Measurements from ENCODE around the gene C17orf107.
"Not testable (repeated sequence)": the region's sequence is repeated elsewhere in the genome, so short reads cannot be mapped to it uniquely, and the experiment has no call there.

C17orf107 gene

DNA sequence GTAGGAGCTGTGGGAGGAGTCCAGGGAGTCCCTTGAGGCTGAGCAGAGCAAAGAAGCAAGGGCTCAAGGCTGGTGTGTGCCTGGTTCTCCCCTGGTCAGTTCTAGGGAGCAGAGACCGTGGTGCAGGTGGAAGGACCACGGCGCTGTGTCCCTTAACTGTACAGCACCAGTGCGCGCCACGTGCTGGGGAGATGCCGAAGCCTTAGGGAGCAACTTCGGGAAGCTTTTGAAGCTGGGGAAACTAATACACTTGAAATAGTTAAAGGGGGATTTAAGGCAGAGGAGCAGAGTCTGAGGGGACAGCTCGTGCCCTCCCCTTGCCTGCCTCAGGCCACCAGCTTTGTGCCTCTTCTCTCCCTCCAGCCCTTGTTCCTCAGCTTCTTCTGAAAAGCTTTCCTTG lies 38.7 kb upstream of the C17orf107 start:
- DNase-seq = no peak
- no peak for TF ChIP-seq POLR2A (IDR thresholded peaks at IDR 0.05; ENCODE audit: low read length)

DNA sequence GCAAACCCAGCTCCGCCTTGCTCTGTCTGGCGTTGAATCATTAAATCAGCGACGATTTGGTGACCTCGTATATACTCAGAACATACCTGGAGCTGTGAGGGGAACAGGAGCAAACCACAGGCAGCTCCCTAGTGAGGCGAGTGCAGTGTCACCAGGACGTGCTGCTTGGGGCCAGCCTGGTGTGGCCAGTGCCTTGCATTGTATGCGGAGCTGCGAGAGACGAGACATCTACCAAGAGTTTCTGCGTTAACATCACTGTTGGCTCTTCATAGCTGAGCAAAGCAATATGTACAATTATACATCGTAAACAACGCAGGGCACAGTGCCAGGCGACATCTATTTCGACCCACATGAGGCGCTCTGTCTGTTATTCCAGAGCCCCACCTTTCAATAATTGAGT lies 38.3 kb upstream of the C17orf107 start:
- DNase-seq = no peak
- TF ChIP-seq GATA1 (IDR thresholded peaks at IDR 0.05; ENCODE audit: low read depth, low read length) (no peak), POLR2A (IDR thresholded peaks at IDR 0.05; ENCODE audit: low read length) (no peak)

DNA sequence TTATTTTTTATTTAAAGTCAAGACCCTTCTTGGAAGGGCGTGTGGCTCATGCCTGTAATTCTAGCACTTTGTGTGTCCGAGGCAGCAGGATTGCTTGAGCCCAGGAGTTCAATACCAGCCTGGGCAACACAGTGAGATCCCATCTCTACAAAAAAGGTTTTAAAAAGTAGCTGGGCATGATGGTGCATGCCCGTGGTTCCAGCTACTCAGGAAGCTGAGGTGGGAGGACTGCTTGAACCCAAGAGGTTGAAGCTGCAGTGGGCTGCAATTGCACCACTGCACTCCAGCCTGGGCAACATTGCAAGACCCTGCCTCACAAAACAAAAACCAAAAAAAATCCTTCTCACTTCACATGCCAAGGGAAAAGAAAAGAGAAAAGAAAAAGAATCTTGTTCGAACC lies 36.6 kb upstream of the C17orf107 start:
- DNase-seq = no peak
- TF ChIP-seq GATA1 (IDR thresholded peaks at IDR 0.05; ENCODE audit: low read depth, low read length) = no peak
- no peak for TF ChIP-seq POLR2A (IDR thresholded peaks at IDR 0.05; ENCODE audit: low read length)

DNA sequence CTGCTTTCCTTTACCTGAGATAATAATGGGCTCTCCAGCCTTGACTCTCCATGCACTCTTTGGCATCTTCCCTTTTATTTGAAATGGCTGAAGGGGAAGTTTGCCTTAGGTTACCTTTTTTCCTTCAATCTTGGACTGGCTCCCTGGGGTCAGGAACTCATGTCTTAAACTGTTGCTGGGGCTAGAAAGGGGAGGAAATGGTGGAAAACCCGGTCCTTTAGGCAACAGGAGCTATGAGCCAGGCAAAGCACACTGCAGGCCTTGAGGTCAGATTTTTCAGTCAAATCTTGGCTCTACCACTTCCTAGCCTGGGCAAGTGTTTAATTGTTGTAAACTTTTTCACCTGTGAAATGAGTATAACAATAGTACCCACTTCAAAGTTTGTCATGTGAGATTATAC lies 36.0 kb upstream of the C17orf107 start:
- no peak for DNase-seq
- TF ChIP-seq GATA1 (IDR thresholded peaks at IDR 0.05; ENCODE audit: low read depth, low read length) (no peak), POLR2A (IDR thresholded peaks at IDR 0.05; ENCODE audit: low read length) (no peak)

DNA sequence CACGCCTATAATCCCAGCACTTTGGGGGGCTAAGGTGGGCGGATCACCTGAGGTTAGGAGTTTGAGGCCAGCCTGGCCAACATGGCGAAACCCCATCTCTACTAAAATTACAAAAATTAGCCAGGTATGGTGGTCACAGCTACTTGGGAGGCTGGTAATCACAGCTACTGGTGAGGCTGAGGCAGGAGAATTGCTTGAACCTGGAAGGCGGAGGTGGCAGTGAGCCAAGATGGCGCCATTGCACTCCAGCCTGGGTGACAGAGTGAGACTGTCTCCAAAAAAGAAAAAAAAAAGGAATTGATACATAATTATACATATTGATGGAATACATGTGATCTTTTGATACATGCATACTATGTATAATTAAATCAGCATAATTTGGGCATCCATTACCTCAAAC lies 31.8 kb upstream of the C17orf107 start:
- DNase-seq = not testable (repeated sequence)

DNA sequence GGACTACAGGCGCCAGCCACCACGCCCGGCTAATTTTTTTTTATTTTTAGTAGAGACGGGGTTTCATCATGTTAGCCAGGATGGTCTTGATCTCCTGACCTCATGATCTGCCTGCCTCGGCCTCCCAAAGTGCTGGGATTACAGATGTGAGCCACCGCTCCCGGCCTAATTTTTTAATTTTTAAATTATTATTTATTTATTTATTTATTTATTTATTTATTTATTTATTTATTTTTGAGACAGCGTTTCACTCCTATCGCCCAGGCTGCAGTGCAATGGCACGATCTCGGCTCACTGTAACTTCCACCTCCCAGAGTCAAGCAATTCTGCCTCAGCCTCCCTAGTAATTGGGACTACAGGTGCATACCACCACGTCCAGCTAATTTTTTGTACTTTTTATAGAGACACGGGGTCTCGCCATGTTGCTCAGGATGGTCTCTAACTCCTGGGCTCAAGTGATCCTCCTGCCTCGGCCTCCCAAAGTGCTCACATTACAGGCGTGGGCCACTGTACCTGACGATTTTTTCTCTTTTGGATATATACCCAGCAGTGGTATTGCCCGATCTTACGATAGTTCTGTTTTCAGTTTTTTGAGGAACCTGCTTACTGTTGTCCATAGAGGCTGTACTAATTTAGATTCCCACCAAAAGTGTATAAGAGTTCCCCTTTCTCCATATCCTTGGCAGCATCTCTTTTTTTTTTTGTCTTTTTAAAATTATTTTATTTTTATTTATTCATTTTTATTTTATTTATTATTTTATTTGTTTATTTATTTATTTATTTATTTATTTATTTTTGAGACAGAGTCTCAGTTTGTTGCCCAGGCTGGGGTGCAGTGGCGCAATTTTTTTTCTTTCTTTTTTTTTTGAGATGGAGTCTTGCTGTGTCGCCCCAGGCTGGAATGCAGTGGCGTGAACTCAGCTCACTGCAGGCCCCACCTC lies 30.0 kb upstream of the C17orf107 start:
- DNase-seq = not testable (repeated sequence)

DNA sequence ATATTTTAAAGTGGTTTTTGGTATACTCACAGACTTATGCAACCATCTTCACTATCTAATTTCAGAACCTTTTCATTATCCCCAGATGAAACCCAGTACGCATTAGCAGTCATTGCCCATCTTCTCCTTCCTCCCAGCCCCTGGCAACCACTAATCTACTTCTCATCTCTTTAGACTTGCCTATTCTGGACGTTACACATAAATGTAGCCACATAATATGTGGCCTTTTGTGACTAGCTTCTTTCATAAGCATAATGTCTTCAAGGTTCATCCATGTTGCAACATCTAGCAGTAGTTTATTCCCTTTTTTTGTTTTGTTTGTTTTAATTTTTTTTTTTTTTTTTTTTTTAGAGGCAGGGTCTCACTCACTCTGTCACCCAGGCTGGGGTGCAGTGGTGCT lies 28.5 kb upstream of the C17orf107 start:
- DNase-seq = no peak
- TF ChIP-seq GATA1 (IDR thresholded peaks at IDR 0.05; ENCODE audit: low read depth, low read length) (no peak), POLR2A (IDR thresholded peaks at IDR 0.05; ENCODE audit: low read length) (no peak)

DNA sequence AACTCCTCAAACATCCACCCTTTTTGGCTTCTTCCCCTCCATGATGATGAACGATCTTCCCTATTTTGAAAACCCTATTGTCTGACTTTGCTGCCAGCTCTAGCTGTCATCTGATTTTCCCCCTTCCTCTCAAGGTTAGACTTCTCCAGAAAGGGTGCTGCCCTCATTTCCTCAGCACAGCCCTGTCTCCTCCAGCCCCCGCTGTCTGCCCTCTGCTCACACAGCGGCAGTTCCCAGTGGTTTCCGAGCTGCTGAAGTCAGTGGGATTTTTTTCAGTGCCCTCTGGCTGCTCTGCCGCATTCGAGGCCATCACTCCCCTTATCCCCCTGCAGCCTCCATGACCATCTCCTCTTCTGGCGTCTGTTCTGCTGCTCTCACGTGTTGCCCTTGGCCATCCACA lies 26.6 kb upstream of the C17orf107 start:
- DNase-seq = no peak
- TF ChIP-seq POLR2A (IDR thresholded peaks at IDR 0.05; ENCODE audit: low read length) = no peak
- no peak for TF ChIP-seq GATA1 (IDR thresholded peaks at IDR 0.05; ENCODE audit: low read depth, low read length)

DNA sequence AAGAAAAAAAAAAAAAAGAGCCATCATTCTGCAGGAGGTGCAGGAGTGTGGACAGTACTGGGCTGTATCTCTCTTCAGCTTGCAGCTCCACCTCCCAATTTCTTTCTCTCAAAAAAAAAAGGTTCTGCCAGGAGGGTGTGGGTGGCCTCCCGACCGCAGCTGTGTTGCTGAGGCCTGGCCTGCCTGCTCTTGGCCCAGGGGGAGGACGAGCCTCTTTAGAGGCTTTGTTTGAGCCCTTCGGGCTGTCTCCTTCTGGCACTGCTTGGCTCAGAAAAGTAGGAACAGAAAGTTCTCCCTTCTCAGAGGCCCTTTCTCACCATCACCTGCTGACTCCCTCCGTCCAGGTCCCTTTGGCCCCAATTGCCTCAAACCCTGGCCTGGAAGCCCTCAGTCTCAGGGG lies 22.2 kb upstream of the C17orf107 start:
- no peak for DNase-seq
- TF ChIP-seq GATA1 (IDR thresholded peaks at IDR 0.05; ENCODE audit: low read depth, low read length) (no peak), POLR2A (IDR thresholded peaks at IDR 0.05; ENCODE audit: low read length) (no peak)

DNA sequence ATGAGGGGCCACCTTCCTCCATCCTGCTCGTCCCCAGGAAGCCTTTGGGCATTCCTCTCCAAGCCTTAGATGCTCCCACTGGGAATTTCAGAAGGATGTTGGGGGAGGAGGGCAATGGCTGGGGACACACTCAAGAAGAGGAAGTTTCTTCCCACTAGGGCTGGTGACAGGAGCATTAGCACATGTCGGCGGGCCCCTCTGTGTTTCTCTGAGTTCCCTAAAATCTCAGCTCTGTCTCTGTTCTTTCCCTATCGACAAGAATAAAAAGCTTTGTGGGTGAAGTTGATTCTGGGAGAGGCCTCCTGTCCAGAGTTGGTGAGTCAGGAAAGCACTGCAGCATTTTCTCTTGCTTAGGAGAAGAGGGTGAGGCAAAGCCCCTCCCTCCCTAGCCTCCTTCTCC lies 19.7 kb upstream of the C17orf107 start:
- DNase-seq = no peak
- TF ChIP-seq POLR2A (IDR thresholded peaks at IDR 0.05; ENCODE audit: low read length) (no peak), GATA1 (IDR thresholded peaks at IDR 0.05; ENCODE audit: low read depth, low read length) (no peak)

DNA sequence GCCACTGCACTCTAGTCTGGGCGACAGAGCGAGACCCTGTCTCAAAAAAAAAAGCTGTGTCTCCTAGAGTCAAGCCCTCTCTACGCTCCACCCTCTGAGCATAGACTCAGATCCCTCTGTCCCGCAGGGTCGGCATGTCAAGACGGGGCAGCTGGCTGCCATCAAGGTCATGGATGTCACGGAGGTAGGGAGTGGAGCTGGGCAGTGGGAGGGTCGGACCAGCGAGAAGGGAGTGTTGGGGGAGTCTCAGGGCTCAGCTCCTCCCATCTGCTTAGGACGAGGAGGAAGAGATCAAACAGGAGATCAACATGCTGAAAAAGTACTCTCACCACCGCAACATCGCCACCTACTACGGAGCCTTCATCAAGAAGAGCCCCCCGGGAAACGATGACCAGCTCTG lies 18.5 kb upstream of the C17orf107 start:
- TF ChIP-seq GATA1 (IDR thresholded peaks at IDR 0.05; ENCODE audit: low read depth, low read length) (no peak), POLR2A (IDR thresholded peaks at IDR 0.05; ENCODE audit: low read length) (no peak)
- no peak for DNase-seq

DNA sequence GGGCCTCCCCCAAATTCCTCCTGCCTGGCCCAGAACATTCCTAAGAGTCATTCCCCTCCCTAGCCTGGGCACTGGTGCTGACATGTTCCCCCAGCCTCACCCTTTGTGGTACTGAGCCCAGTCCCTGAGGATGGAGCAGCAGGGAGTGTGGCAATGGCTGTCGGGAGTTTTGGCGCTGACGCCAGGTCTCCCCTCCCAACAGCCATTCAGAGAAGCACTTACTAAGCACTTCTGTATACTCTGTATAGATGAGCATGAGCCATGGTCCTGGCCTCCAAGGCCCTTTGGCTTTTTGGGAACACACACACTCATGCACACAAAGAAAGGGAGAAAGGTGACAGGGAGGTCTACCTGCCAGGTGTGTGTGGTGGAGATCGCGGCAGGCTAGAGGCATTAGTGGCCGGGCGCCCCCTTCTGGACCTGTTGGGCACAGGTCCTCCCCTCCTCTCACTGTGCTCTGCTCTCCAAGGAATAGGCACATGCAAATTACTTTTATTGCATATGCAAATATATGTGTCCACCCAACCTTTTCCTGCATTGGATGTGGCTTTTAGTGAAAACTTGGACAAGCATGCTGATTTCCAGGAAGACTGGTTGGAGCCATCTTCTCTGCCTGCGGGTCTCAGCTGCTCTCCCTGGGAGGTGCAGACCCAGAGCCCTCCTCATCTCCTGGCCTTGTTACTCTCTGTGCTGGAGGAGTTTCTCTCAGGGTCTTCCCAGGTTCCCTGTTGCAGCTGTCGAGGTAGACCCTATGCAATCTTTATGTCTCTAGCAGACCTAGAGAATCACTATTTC lies 17.4 kb upstream of the C17orf107 start:
- peak; percentile 53 to 77 for DNase-seq
- TF ChIP-seq GATA1 (IDR thresholded peaks at IDR 0.05; ENCODE audit: low read depth, low read length) = no peak
- TF ChIP-seq POLR2A (IDR thresholded peaks at IDR 0.05; ENCODE audit: low read length) = no peak

DNA sequence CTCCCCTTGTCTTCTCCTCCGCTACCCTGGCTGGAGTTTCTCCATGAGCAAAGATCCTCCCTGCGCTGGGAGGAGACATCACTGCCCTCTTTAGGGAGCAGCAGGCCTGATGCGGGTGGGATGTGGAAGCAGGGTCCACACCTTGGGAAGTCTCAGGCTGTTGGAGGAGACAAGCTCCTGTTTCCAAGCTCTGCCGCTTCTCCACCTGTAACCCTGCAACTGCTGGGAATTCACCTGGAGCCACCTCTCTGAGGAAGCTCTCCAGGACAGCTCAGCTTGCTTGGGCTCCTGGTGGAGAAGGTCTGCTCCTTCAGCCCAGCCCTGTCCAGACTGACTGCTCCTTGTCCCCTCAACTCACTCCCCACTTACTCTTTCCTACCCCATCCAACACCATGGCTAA lies 14.8 kb upstream of the C17orf107 start:
- no peak for DNase-seq
- no peak for TF ChIP-seq GATA1 (IDR thresholded peaks at IDR 0.05; ENCODE audit: low read depth, low read length)
- TF ChIP-seq POLR2A (IDR thresholded peaks at IDR 0.05; ENCODE audit: low read length) = no peak

DNA sequence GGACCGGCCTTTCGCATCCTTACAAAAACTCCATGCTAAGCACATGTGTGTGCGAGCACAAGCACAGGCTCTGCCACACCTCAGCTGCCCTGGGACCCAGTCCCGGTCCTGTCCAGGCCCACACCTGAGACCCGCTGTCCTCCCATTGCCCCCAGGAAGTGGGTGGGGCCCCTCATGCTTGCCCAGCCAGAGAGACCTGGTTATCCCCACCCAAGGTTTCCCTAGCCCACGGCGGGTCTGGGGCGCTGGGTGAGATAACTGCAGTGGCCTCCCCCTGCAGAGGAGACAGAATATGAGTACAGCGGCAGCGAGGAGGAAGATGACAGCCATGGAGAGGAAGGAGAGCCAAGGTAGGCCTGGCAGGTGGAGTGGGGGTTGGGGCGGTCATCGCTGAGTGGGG lies 12.5 kb upstream of the C17orf107 start:
- DNase-seq = no peak
- TF ChIP-seq POLR2A (IDR thresholded peaks at IDR 0.05; ENCODE audit: low read length) (no peak), GATA1 (IDR thresholded peaks at IDR 0.05; ENCODE audit: low read depth, low read length) (no peak)

DNA sequence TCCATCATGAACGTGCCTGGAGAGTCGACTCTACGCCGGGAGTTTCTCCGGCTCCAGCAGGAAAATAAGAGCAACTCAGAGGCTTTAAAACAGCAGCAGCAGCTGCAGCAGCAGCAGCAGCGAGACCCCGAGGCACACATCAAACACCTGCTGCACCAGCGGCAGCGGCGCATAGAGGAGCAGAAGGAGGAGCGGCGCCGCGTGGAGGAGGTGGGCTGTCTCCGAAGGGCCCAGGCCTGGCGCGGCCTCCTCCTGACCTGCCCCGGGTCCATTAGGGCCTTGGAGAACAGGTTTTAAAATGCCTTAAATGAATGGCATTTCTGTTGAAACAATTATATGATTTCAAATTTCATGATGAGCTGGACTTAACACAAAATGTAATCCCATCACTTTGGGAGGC lies 11.8 kb upstream of the C17orf107 start:
- no peak for TF ChIP-seq GATA1 (IDR thresholded peaks at IDR 0.05; ENCODE audit: low read depth, low read length)
- TF ChIP-seq POLR2A (IDR thresholded peaks at IDR 0.05; ENCODE audit: low read length) = no peak
- no peak for DNase-seq
